ENCODE data around the gene SGMS2. TPM values are rescaled to one million over a fixed set of nuclear protein-coding genes. Genes with fewer than 3 reads are reported as not detected.

SGMS2 gene
- total and polyA plus RNA-seq, 10 of the 15 experiments (the other 5 are each of a cell fraction or from before 2014, with no cell fraction given): under 0.01 to 3.2 (median 0.17) TPM; not detected in 4

GRCh38 chr4:107951551-107951950, 126.8 kb downstream of the SGMS2 start (continued):
- TF ChIP-seq, protein P1, sequence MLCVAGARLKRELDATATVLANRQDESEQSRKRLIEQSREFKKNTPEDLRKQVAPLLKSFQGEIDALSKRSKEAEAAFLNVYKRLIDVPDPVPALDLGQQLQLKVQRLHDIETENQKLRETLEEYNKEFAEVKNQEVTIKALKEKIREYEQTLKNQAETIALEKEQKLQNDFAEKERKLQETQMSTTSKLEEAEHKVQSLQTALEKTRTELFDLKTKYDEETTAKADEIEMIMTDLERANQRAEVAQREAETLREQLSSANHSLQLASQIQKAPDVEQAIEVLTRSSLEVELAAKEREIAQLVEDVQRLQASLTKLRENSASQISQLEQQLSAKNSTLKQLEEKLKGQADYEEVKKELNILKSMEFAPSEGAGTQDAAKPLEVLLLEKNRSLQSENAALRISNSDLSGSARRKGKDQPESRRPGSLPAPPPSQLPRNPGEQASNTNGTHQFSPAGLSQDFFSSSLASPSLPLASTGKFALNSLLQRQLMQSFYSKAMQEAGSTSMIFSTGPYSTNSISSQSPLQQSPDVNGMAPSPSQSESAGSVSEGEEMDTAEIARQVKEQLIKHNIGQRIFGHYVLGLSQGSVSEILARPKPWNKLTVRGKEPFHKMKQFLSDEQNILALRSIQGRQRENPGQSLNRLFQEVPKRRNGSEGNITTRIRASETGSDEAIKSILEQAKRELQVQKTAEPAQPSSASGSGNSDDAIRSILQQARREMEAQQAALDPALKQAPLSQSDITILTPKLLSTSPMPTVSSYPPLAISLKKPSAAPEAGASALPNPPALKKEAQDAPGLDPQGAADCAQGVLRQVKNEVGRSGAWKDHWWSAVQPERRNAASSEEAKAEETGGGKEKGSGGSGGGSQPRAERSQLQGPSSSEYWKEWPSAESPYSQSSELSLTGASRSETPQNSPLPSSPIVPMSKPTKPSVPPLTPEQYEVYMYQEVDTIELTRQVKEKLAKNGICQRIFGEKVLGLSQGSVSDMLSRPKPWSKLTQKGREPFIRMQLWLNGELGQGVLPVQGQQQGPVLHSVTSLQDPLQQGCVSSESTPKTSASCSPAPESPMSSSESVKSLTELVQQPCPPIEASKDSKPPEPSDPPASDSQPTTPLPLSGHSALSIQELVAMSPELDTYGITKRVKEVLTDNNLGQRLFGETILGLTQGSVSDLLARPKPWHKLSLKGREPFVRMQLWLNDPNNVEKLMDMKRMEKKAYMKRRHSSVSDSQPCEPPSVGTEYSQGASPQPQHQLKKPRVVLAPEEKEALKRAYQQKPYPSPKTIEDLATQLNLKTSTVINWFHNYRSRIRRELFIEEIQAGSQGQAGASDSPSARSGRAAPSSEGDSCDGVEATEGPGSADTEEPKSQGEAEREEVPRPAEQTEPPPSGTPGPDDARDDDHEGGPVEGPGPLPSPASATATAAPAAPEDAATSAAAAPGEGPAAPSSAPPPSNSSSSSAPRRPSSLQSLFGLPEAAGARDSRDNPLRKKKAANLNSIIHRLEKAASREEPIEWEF (IDR thresholded peaks at IDR 0.05; ENCODE audit: insufficient replicate concordance, low read depth, low read length): no peak
- TF ChIP-seq HDAC2 (IDR thresholded peaks at IDR 0.05) (no peak), BHLHE40 (IDR thresholded peaks at IDR 0.05; ENCODE audit: borderline replicate concordance in 1 of 2, low read depth in 2 of 2, low read length in 1 of 2) (no peak), ZNF592 (IDR thresholded peaks at IDR 0.05) (no peak)
